MG63 (cell line): ENCODE measurements around the gene PTPN13. TPM values are rescaled to one million over a fixed set of nuclear protein-coding genes. Genes with fewer than 3 reads are reported as not detected.

ENCODE experiments used
- DNase-seq: peaks from one replicate; pipeline ENCODE4 v3.0.0-alpha.2; 2020
- H3K27me3 ChIP-seq: fragments of 250-450 bp; sonication (Bioruptor Pico); 2 replicates; pipeline ENCODE4 v1.5.1; 2020; ENCODE audit warnings: mild to moderate bottlenecking, moderate library complexity
- H3K36me3 ChIP-seq: fragments of 250-450 bp; sonication (Bioruptor Pico); 2 replicates; pipeline ENCODE4 v1.5.1; 2020; ENCODE audit warnings: mild to moderate bottlenecking, moderate library complexity
- H3K4me3 ChIP-seq: fragments of 250-450 bp; sonication (Bioruptor Pico); 2 replicates; pipeline ENCODE4 v1.5.1; 2020; ENCODE audit warnings: mild to moderate bottlenecking, moderate library complexity
- H3K9me3 ChIP-seq: fragments of 250-450 bp; sonication (Bioruptor Pico); 2 replicates; pipeline ENCODE4 v1.5.1; 2020; ENCODE audit warnings: mild to moderate bottlenecking, moderate library complexity
- total RNA-seq: library from RNA; depleted of rRNA; stranded (reverse); fragments of >200 nt; shearing (Covaris generic); gene quantifications from 2 replicates; pipeline ENCODE4 v1.2.3, GENCODE V29; 2014; ENCODE audit warnings: low replicate concordance

The PTPN13 gene
- total RNA-seq, 1 experiment from 2014 or later, result 5.5 TPM

- no peak for DNase-seq
- Histone ChIP-seq H3K9me3 (no peaks in the 10 kb centered on the region), H3K36me3 (no peaks in the 10 kb centered on the region), H3K4me3 (no peak overlapping the region), H3K27me3 (no peaks in the 10 kb centered on the region)
These were observed 126.5 kb downstream of the PTPN13 start for GRCh38 chr4:86720508-86721068.

GRCh38 chr4:86721412-86721811, 127.3 kb downstream of the PTPN13 start:
- no peak overlapping the region for H3K4me3 ChIP-seq
- no peaks in the 10 kb centered on the region for H3K36me3 ChIP-seq
- DNase-seq, result no peak
- H3K9me3 ChIP-seq, result no peaks in the 10 kb centered on the region
- H3K27me3 ChIP-seq, result no peaks in the 10 kb centered on the region

DNA sequence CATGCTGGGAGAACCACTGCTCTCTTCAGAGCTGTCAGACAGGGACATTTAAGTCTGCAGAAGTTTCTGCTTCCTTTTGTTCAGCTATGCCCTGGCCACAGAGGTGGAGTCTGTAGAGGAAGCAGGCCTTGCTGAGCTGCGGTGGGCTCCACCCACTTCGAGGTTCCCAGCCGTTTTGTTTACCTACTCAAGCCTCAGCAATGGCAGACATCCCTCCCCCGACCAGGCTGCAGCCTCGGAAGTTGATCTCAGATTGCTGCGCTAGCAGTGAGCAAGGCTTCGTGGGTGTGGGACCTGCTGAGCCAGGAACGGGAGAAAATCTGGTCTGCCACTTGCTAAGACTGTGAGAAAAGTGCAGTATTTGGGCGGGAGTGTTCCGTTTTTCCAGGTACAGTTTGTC, 136.2 kb downstream of the PTPN13 start:
- Histone ChIP-seq H3K9me3 (no peaks in the 10 kb centered on the region), H3K36me3 (no peaks in the 10 kb centered on the region), H3K27me3 (no peaks in the 10 kb centered on the region), H3K4me3 (no peak overlapping the region)
- no peak for DNase-seq

- DNase-seq, result no peak
- H3K27me3 ChIP-seq, result no peaks in the 10 kb centered on the region
- H3K36me3 ChIP-seq, result no peaks in the 10 kb centered on the region
- no peaks in the 10 kb centered on the region for H3K9me3 ChIP-seq
- H3K4me3 ChIP-seq, result no peak overlapping the region
These were observed 143.1 kb downstream of the PTPN13 start for GRCh38 chr4:86737244-86737643.

DNA sequence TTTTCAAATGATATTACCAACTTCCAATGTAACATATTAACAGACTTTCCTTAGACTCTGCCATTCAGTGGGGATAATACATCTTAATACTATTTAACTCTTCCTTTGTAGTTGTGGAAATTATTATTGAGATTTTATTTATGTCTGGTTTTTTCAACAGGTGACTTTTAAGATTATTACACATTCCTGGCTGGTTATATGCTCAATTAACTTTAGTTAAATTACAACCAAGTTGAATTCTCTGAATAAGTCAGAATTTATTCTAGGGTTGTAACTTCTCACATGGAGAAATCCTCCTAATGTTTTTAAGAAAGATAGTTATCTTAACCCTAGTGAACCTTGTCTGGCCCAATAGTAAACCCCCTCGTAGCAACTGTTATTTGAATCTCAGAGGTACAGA, 147.7 kb downstream of the PTPN13 start:
- Histone ChIP-seq H3K36me3 (no peaks in the 10 kb centered on the region), H3K4me3 (no peak overlapping the region), H3K27me3 (no peaks in the 10 kb centered on the region), H3K9me3 (no peaks in the 10 kb centered on the region)
- no peak for DNase-seq

DNA sequence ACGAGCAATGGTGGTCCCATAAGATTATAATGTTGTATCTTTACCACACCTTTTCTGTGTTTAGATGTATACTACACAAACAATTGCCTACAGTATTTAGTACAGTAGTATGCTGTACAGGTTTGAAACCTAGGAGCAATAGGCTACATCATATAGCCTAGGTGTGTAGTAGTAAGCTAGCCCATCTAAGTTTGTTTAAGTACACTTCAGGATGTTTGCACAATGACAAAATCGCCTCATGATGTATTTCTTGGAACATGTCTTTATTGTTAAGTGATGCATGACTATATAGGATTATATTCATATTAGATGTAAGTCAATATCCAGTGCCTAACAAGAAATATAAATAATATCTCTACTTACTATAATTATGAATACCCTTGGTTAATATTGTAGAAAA, 150.5 kb downstream of the PTPN13 start:
- no peak for DNase-seq
- no peaks in the 10 kb centered on the region for H3K9me3 ChIP-seq
- H3K4me3 ChIP-seq, result no peak overlapping the region
- H3K27me3 ChIP-seq, result no peaks in the 10 kb centered on the region
- no peaks in the 10 kb centered on the region for H3K36me3 ChIP-seq

DNA sequence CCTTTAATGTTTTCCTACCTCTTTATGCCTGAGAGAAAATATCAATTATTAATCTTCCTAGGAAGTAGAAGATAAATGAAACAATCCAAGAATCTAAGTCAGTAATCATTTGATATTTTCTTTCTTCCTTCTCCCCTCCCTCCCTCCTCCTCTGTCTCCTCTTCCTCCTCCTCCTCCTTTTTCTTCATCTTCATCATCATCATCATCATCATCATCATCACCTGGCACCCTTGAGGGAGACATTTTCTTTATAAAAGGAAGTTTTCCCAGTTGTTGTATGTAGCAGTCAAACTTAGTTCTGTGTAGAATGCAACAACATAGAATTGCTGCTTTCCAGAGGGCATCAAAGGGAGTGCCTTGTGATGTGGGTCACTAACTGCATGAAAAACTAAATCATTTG, 155.0 kb downstream of the PTPN13 start:
- no peaks in the 10 kb centered on the region for H3K9me3 ChIP-seq
- no peak for DNase-seq
- H3K36me3 ChIP-seq, result no peaks in the 10 kb centered on the region
- H3K27me3 ChIP-seq, result no peaks in the 10 kb centered on the region
- no peak overlapping the region for H3K4me3 ChIP-seq

DNA sequence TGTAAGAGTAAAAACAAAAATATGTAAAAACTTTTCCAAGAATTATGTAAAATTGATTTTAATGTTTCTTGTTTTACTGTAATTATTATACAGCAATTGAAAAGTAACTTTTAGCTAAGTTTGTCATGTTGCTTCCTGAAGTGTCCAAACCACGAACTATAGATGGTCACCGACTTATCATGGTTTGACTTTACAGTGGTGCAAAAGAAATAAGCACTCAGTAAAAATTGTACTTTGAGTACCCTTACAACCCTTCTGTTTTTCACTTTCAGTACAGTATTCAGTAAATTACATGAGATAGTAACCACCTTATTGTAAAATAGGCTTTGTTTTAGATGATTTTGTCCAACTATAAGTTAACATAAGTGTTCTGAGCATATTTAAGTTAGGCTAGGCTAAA, 161.3 kb downstream of the PTPN13 start:
- no peaks in the 10 kb centered on the region for H3K27me3 ChIP-seq
- no peak for DNase-seq
- H3K36me3 ChIP-seq, result no peaks in the 10 kb centered on the region
- H3K4me3 ChIP-seq, result no peak overlapping the region
- no peaks in the 10 kb centered on the region for H3K9me3 ChIP-seq

DNA sequence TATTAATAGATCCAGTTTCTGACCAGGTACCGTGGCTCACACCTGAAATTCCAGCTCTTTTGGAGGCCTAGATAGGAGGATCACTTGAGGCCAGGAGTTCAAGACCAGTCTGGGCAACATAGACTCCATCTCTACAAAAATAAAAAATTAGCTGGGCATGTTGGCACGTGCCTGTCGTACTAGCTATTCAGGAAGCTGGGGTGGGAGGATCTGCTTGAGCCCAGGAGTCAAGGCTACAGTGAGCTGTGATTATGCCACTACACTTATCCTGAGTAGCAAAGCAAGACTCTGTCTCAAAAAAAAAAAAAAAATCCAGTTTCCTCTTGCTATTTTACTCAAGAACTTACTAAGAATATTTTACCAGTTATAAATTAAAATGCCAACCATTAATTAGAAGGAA, 163.4 kb downstream of the PTPN13 start:
- H3K9me3 ChIP-seq, result no peaks in the 10 kb centered on the region
- no peaks in the 10 kb centered on the region for H3K27me3 ChIP-seq
- no peaks in the 10 kb centered on the region for H3K36me3 ChIP-seq
- no peak overlapping the region for H3K4me3 ChIP-seq
- no peak for DNase-seq

DNA sequence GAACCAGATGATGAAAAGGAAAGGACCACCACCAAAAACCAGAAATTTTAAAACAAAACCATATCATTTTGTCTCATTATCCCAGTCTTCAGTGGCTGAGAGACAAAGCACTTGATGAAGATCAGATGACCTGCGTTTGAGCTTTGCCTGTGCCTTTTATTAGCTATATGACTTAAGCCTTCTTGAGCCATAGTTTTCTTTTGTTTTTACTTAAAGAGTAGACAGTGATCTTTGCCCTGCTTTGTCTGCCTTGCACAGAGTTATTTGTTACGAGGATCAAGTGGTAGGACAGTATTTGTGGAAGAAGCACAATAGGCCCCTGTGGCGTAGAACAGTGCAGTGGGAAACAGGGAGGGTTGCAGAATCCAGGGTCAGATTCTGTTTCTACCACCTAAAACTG, 165.2 kb downstream of the PTPN13 start:
- no peaks in the 10 kb centered on the region for H3K27me3 ChIP-seq
- DNase-seq, result no peak
- no peak overlapping the region for H3K4me3 ChIP-seq
- H3K9me3 ChIP-seq, result no peaks in the 10 kb centered on the region
- no peaks in the 10 kb centered on the region for H3K36me3 ChIP-seq

GRCh38 chr4:86762649-86763048, 168.5 kb downstream of the PTPN13 start:
- no peak for DNase-seq
- no peaks in the 10 kb centered on the region for H3K27me3 ChIP-seq
- H3K9me3 ChIP-seq, result no peaks in the 10 kb centered on the region
- no peaks in the 10 kb centered on the region for H3K36me3 ChIP-seq
- no peak overlapping the region for H3K4me3 ChIP-seq

DNA sequence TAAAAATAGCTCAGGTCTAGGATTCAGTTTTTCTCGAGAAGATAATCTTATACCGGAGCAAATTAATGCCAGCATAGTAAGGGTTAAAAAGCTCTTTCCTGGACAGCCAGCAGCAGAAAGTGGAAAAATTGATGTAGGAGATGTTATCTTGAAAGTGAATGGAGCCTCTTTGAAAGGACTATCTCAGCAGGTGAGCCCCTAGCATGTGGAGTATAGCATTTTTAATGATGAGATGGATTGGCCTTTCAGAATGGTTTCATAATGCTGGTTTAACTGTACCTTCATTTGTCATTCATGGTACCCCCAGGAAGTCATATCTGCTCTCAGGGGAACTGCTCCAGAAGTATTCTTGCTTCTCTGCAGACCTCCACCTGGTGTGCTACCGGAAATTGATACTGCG, 175.7 kb downstream of the PTPN13 start:
- DNase-seq, result no peak
- no peaks in the 10 kb centered on the region for H3K27me3 ChIP-seq
- no peak overlapping the region for H3K4me3 ChIP-seq
- no peaks in the 10 kb centered on the region for H3K9me3 ChIP-seq
- H3K36me3 ChIP-seq, result no peaks in the 10 kb centered on the region

GRCh38 chr4:86771141-86771540, 177.0 kb downstream of the PTPN13 start:
- no peak for DNase-seq
- Histone ChIP-seq H3K4me3 (no peak overlapping the region), H3K9me3 (no peaks in the 10 kb centered on the region), H3K27me3 (no peaks in the 10 kb centered on the region), H3K36me3 (no peaks in the 10 kb centered on the region)

- Histone ChIP-seq H3K27me3 (no peaks in the 10 kb centered on the region), H3K9me3 (no peaks in the 10 kb centered on the region), H3K4me3 (no peak overlapping the region), H3K36me3 (no peaks in the 10 kb centered on the region)
- DNase-seq, result no peak
These were observed 180.9 kb downstream of the PTPN13 start for GRCh38 chr4:86775061-86775460.

DNA sequence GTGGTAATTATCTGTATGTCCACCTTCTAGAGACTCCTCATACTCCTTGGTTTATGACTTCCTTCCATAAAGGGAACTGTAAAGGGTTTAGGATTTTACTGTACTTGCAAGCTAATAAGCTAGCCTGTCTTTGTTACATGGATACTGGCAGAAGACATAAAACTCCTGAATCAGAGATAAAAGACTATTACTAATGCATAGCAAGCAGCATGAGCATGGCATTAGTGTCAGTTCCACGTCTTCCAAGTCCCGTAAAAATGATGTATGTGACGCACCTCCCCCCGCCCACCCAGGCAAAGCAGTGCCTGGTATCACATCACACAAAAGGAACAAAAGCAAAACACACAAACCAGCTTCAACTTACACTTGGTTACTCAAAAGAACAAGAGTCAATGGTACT, 184.1 kb downstream of the PTPN13 start:
- DNase-seq, result no peak
- no peaks in the 10 kb centered on the region for H3K9me3 ChIP-seq
- H3K27me3 ChIP-seq, result no peaks in the 10 kb centered on the region
- H3K4me3 ChIP-seq, result no peak overlapping the region
- no peaks in the 10 kb centered on the region for H3K36me3 ChIP-seq

- Histone ChIP-seq H3K4me3 (no peak overlapping the region), H3K27me3 (no peaks in the 10 kb centered on the region), H3K36me3 (no peaks in the 10 kb centered on the region; the same call in 1 of the 2 replicates), H3K9me3 (no peaks in the 10 kb centered on the region)
- DNase-seq, result no peak
These were observed 194.7 kb downstream of the PTPN13 start for GRCh38 chr4:86788826-86789225.

DNA sequence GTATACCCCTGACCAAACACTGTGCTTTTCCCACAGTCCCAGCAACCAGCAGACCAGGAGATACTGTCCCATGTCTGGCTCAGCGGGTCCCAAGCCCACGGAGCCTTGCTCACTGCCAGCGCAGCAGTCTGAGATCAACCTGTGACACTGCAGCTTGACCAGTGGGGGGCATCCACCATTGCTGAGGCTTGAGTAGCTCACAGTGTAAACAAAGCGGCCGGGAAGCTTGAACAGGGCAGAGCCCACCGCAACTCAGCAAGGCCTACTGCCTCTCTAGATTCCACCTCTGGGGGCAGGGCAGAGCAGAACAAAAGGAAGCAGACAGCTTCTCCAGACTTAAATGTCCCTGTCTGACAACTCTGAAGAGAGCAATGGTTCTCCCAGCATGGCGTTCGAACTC, 197.0 kb downstream of the PTPN13 start:
- no peak overlapping the region for H3K4me3 ChIP-seq
- DNase-seq, result no peak
- H3K9me3 ChIP-seq, result no peaks in the 10 kb centered on the region
- H3K27me3 ChIP-seq, result no peaks in the 10 kb centered on the region
- no peaks in the 10 kb centered on the region for H3K36me3 ChIP-seq

- Histone ChIP-seq H3K4me3 (no peak overlapping the region), H3K36me3 (no peaks in the 10 kb centered on the region; the same call in 1 of the 2 replicates), H3K9me3 (no peaks in the 10 kb centered on the region), H3K27me3 (no peaks in the 10 kb centered on the region)
- no peak for DNase-seq
These were observed 215.7 kb downstream of the PTPN13 start for GRCh38 chr4:86809809-86810208.

DNA sequence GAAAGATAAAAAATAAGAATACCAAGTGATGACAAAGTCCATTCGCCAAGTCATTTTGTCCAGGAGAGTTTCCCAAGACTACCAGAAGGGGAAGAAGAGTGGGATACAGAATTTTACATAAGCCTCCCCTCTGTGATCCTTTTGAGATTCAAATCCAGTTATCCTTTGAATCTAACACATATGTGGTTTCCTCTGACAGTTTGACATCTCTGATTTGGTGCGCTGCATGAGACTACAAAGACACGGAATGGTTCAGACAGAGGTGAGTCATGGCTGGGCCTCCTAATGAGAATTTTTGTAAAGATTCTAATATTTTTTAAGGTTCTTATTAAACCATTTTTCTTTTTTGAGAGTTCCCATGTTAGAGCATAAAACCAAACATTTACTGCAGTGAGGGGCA, 216.7 kb downstream of the PTPN13 start:
- no peak for DNase-seq
- Histone ChIP-seq H3K4me3 (no peak overlapping the region), H3K27me3 (no peaks in the 10 kb centered on the region), H3K9me3 (peaks cover 4% of the 10 kb centered on the region; the same call in 1 of the 2 replicates), H3K36me3 (no peaks in the 10 kb centered on the region; the same call in 1 of the 2 replicates)
